A204.1 (cell line): ENCODE data around the gene TRAF6.
A peak's percentile ranks its signal among the peaks of the same experiment; 100 is the strongest.
"Not testable (repeated sequence)": the region's sequence is repeated elsewhere in the genome, so short reads cannot be mapped to it uniquely, and the experiment has no call there.

Experiments
- FAIRE-seq: peaks from 2 replicates; lab custom pipeline; 2012; peaks lifted over from hg19 to GRCh38; lab: Jason Lieb, UNC

Gene TRAF6

DNA sequence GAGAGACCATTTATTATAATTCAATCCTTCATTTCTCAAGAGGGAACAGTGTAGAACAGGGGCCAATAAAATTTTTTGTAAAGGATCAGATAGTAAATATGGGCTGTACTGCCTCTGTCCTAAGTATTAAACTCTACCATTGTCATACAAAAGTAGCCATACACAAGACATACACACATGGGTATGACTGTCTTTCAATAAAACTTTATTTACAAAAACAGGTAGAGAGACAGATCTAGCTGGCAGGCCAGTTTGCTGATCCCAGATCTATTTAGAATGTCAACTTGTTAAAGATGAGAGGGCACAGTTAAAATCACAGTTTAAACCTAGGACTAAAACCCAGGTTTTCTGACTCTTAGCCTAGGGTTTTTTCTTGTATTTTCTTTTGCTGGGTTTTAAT, 16.7 kb downstream of the TRAF6 start:
- FAIRE-seq = no peak

DNA sequence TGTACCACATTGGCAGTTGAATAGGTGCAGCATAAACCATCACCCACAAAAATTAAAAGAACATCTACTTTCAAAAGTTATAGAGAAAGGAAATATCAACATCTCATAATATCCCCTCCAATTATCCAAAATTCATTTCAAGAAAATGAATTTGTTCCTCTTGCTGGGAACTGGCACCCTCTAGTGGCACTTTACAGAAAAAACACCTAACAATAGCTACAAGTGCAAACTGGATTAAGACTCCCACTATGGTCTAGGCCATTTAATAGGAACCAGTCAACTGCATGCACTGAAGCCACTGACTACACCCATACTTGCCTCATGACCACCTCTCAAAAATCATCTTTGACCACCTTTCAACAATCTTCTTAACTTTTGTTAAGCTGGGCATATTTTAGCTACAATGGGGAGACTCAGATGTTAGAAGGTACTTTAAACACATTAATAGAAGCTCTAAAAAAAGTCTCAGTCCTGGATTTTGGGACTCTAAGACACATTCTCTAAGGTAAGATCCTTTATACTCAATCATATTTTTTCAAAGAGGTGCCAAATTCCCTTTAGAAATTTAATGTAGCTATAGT, 17.3 kb downstream of the TRAF6 start:
- peak; percentile 93 for FAIRE-seq

GRCh38 chr11:36490026-36490806, 19.9 kb downstream of the TRAF6 start:
- no peak for FAIRE-seq

DNA sequence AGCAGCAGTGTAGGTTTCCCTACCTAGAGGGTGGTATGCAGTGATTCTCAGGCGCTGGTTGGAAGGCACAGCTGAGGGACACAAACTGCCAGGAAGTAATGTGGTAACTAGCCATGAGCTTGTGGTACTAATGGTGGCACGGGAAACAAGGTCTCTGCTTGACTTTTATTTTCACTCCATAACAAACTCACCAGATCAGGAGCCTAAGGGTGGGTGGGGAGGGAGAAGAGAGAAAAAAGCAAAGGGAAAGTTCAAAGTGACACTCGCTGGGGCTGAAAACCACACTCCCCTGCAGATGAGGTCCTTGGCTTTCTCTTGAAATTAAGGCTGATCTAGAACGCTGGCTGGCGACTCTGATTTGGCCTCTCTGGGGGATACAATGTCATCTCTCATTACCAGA, 22.0 kb downstream of the TRAF6 start:
- FAIRE-seq = no peak

- FAIRE-seq = no peak
Observed at GRCh38 chr11:36487619-36488018, 22.5 kb downstream of the TRAF6 start.

GRCh38 chr11:36485298-36486002, 24.6 kb downstream of the TRAF6 start:
- FAIRE-seq = no peak

DNA sequence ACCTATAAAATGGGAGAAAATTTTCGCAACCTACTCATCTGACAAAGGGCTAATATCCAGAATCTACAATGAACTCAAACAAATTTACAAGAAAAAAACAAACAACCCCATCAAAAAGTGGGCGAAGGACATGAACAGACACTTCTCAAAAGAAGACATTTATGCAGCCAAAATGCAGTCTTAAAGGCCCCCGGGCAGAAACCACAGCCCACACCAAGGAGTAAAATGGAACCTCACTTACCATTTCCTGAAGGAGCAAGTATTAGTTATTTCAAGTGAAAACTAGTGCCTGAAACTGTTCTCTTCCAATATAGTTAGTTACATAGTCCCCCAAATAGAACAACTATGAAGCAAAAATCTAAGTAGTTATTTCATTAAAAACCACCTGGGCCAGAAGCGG, 27.0 kb downstream of the TRAF6 start:
- not testable (repeated sequence) for FAIRE-seq

GRCh38 chr11:36480833-36481232, 29.2 kb downstream of the TRAF6 start:
- FAIRE-seq = no peak

DNA sequence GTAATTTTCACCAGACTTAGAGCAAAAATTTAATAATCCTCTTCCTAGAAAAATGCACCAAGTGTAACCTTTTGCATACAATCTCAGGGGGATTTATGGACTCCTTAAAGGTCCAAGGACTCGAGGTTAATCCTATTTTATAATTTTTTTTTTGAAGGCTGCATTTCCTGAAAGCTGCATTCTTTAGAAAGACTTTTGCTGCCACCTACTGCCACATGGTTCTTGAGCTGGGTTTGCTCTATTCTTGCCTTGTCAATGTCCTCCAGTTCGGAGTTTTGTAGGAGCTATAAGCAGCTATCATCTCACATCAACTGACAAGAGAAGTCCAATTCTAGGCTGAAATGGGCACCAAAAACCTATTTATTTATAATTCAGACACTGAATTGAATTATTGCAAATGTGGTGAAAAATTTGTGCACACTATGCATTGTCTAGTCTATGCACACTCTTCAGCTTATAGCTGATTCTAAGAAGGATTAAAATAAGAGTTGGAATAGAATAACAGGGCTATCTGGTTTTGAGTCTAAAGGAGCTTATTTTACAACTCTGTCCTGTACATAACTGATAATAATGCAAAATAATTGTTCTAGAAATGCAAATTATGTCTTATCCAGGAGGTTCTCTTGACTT, 31.3 kb downstream of the TRAF6 start:
- peak; percentile 76 for FAIRE-seq

DNA sequence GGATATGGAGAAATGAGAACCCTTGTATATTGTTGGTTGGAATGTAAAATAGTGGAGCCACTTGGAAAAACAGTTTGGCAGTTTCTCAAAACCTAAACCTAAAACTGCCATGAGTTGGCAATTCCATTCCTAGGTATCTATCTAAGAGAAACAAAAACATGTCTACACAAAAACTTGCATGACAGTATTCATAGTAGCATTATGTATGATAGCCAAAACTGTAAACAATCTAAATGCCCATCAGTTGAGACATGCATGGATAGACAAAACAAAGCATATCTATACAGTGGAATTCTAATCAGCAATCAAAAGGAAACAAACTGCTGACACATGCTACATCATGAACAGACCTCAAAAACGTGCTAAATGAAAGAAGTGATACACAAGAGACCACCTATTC, 34.9 kb downstream of the TRAF6 start:
- FAIRE-seq = no peak

DNA sequence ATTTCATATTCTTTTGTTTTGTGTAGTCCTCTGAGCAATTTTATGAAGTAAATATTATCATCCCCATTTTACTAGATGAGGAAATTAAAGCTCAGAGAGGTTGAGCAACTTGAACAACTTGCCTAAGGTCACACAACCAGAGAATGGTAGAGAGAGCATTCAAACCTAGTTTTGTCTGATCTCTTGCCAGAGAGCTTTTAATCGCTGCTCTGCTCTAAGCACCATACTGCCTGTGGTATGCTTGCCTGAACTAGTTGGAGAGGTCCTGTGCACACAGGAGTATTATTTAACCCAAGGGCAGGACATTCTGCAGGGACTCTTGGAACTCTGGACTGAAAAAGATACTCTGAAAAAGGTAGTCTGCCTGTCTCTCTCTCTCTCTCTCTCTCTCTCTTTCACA, 38.5 kb downstream of the TRAF6 start:
- FAIRE-seq = no peak

GRCh38 chr11:36469881-36470802, 39.9 kb downstream of the TRAF6 start:
- no peak for FAIRE-seq

DNA sequence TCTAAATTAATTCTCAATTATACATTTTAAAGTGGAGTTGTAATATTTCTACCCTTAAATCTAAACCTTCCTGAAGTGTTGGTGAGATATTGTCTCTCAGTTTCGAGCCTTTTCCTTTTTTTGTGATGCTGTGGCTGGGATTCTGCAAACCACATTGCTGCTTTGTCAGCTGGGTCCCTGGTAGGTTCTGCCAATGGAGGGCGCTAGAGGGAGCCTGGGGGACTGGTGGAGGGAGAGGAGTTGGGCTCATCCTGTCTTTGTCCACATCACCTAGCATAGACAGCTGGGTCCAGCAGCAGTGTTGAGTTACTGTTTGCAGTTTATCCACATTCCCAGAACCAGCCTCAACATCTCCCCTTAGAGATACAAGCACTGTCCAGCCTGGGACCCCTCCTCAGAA, 41.0 kb downstream of the TRAF6 start:
- FAIRE-seq = no peak

GRCh38 chr11:36467916-36468315, 42.2 kb downstream of the TRAF6 start:
- FAIRE-seq = no peak

GRCh38 chr11:36467012-36467411, 43.1 kb downstream of the TRAF6 start:
- no peak for FAIRE-seq

DNA sequence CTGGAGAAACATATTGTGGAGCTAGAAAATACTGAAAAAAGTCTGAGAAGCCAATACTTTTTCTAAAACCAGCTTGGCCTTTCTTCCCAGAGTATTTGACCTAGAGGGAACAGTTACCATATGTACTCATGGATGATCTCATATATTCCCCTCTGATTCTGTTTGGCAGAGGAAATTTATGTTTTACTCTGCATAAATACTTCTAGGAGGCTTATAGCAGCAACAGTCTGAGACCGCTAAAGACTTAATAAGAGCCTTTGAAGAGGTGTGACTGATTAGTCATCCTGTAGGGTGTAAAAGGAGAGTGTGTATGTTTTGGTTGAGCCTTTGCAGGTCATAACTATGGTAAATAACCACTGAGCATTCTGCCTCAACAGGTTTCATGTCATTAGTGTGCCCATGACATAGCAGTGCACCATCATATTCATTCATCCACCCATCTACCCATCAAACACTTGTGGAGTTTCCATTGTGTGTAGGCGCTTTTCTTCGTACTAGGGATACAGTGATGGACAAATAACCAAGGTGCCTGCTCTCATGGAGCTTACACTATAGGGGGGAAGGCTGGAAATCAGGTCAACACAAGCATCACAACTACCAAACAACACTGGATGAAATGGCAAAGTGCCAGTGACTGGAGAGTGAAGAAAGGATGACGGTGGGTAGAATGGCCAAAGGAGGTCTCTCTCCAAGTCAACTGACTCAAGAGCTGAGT, 44.5 kb downstream of the TRAF6 start:
- no peak for FAIRE-seq

DNA sequence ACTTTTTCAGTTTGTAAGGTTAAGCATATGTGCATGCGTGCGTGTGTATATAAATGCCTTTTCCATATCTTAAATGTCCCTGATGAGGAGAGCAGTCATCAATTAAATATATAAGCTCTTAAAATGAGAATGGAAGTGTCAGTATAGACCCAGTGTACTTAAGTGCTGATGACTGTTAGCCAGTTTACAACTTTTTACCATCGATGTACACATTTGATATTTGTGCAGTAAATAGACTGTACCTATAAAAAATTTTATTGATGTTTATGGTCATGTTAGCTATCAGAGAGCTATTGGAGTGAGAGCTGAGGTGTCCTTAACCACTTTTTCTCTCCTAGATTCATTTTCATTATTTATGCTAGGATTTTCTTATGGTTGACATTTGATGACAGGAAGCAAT, 45.4 kb downstream of the TRAF6 start:
- no peak for FAIRE-seq

DNA sequence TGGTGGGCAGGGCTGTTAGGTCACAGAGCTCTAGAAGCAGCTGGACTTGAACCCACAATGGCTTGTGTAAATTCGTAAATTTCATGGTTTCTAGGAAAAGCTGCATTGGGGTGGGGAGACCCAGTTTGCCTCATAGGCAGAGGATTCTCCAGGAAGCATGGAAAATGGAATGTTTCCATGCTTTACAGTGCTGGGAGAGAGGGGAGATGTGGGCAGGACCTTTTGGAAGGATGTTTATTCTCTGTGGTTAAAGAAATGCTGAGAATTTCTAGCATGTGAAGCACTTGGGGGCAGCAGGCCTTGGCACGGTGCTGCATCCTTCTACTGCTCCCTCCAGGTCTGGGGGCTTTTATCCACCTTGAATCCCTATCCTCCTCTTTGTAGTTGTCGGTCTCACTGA, 46.3 kb downstream of the TRAF6 start:
- FAIRE-seq = no peak

GRCh38 chr11:36462321-36462720, 47.8 kb downstream of the TRAF6 start:
- FAIRE-seq = no peak

- no peak for FAIRE-seq
Observed at GRCh38 chr11:36460220-36460619, 49.9 kb downstream of the TRAF6 start.

GRCh38 chr11:36459046-36459445, 51.0 kb downstream of the TRAF6 start:
- no peak for FAIRE-seq
